GM21737 (cell line): ENCODE results near the gene TLCD5.

Experiments
- ATAC-seq: cut with Tn5 transposase; IDR thresholded peaks from one replicate; pipeline ENCODE4 v1.9.1; 2021; ENCODE audit warnings: mild to moderate bottlenecking, moderate library complexity; ENCODE audit not compliant: unreplicated experiment

Gene TLCD5

GRCh38 chr11:120376547-120377182 lies 51.6 kb downstream of the TLCD5 start:
- ATAC-seq: no peak

DNA sequence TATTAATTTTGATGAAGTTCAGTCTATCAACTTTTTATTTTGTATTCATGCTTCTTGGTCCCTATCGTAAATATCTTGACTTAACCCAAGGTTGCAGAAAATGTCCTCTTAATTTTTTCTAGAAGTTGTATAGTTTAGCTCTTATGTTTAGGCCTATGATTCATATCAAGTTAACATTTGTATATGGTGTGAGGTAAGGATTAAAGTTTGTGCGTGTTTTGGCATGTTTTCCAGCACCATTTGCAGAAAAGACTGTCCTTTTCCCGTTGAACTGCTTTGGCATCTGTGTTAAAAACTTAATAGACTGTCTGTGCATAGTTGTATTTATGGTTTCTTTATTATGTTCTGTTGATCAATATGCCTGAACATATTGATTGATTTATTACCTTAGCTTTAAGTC lies 53.4 kb downstream of the TLCD5 start:
- no peak for ATAC-seq

GRCh38 chr11:120381401-120381800 lies 56.3 kb downstream of the TLCD5 start:
- ATAC-seq: no peak
